NCI-H128 (cell line): ENCODE measurements around the gene SUFU.
"Not testable (repeated sequence)": the region's sequence is repeated elsewhere in the genome, so short reads cannot be mapped to it uniquely, and the experiment has no call there.

Source experiments
- DNase-seq: peaks from one replicate; lab custom pipeline; 2025; ENCODE audit not compliant: unreplicated experiment; lab: John Stamatoyannopoulos, UW

The SUFU gene

GRCh38 chr10:102511583-102512274 lies 8.0 kb downstream of the SUFU start:
- no peak for DNase-seq

DNA sequence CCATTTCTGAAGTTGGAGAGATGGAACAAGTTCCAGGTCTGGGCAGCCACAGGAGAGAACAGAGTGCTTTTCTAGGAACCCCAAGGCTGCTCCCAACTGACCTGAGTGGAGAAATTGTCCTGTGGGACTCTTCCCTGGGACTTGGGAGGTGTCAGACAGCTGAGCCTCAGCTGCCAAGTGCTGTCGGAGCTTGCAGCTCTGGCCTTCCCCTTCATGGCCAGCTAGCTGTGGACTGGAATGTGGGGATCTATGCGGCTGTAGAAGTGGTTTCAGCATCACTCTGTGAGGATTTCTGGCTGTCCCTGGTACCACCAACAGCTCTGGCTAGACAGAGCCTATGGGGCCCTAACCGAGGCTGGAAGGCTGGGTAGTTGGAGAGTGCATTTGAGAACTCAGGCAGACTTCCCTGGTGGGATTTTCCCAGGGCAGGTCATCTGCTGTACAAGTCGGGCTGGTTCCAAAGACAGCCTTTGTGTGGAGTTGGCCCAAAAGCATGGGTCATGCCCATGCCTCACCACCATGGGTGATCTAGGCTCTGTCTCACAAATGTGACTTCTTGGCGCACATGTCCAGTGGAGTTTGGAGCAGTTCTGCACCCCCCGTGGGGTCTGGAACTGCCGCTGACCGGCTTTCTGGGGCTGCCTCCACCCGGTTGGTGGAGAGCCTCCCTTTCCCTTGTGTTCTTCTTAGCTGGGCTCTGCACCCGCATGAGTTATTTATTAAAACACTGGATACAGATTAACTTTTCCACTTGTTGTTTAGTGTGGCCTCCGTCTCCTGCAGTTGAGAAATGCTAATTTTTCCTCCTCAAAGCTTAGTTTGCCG lies 10.9 kb downstream of the SUFU start:
- no peak for DNase-seq

GRCh38 chr10:102515724-102516123 lies 12.0 kb downstream of the SUFU start:
- no peak for DNase-seq

DNA sequence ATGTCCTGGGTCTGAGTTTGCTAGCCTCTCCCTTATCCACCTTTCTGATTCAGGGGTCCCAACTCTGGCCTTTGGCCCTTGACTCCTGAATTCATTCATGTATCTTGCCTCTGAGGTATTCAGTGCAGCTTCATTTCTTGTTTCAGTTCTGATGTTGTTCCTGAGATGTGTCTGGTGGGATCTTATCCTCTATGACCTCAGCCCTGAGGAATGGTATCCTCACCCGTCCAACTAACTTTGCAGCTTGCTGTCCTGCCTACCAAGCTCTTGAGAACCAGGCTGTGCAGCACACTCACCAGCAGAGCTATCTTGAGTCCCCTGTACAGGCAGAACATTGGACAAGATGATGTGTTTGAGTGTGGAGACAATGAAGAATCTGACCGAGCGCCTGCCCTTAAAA lies 13.8 kb downstream of the SUFU start:
- DNase-seq: no peak

- DNase-seq: no peak
These were observed 15.6 kb downstream of the SUFU start for GRCh38 chr10:102519246-102519825.

- no peak for DNase-seq
These were observed 19.1 kb downstream of the SUFU start for GRCh38 chr10:102522874-102523249.

- DNase-seq: no peak
These were observed 19.7 kb downstream of the SUFU start for GRCh38 chr10:102523250-102524029.

DNA sequence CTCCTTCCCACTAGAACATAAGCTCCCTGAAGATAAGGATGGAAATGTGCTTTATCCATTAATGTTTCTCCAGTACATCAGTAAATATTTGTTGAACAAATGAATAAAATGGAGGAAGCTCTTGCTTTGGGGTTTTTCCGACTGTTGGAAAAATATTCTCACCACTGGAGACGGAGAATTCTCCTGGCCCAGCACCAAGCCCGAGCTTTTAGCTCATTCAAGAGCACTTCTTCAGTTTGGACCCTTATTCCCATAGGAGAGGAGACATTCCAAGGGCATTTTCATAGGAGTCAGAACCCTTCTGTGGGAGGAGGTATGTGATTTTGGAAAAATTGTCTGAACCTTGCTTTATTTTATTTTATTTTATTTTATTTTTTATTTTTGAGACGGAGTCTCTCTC lies 21.0 kb downstream of the SUFU start:
- no peak for DNase-seq

DNA sequence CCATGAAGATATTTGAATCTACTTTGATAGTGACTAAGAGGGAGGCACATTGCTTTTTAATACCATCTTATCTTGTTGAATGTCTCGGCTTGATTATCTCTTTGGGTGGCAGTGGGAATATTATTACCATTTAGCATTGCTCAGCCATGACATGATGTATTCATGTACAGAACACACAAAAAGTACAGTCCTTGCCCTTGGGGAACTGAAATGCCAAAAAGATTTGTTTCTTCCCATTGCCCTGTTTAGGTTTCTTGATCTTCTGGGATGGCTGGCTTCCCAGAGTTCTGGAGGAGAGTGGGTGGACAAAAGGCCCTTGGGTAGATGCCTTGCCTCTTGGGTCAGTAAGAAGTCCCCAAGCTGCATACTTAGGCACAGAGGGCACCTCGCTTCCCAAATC lies 23.8 kb downstream of the SUFU start:
- DNase-seq: no peak

DNA sequence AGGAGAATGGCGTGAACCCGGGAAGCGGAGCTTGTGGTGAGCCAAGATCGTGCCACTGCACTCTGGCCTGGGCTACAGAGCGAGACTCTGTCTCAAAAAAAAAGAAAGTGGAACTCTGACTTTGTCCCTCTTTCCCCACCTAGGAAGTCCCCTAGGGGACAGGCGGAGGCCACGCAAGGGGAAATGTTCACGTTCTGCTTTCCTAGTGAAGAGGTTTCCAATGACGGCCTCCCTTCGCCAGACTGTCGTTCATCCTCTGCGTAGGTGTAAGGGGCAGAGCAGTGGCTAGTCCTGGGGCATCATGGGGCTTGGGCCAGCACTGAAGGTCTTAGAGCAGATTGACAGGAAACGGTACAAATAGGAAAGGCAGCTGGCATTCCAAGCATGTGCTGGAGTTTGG lies 30.6 kb downstream of the SUFU start:
- no peak for DNase-seq

DNA sequence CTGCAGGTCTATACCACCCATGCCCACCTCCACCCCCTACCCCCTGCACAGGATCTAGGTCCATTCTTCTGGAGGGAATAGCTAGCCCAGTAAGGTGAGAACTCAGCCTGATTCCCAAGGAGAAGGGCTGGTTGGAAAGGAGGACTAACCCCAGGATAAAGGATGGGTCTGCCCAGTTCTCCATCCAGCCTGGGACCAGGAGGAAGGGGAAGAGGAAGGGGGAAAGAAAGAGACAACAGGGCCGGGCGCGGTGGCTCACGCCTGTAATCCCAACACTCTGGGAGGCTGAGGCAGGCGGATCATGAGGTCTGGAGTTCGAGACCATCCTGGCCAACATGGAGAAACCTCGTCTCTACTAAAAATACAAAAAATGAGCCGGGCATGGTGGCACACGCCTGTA lies 31.2 kb downstream of the SUFU start:
- DNase-seq: not testable (repeated sequence)

DNA sequence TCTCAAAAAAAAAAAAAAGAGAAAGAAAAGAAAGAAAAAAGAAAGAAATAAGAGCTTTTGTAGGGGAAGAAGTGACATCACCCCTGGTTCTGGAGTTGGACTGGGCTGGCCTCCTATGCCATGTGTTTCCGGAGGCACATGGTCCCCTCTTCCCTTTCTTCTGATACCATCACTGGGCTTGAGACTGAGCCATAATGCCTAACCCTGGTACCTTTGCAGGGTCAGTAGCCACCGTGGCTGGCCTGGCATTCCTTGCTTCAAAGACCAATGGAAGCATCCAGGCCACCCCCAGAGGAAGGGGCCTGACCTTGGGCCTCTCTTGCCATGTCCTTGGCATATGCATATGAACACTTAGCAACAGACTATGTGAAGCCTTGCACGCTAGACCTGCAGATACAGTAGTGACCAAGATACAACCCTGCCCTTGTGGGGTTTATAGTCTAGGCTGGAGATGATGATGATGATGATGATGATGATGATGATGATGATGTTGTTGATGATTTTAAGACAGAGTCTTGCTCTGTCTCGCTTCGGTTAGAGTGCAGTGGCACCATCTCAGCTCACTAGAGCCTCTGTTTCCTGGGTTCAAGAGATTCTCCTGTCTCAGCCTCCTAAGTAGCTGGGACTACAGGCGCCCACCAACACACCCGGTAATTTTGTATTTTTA lies 31.8 kb downstream of the SUFU start:
- no peak for DNase-seq

GRCh38 chr10:102537367-102537766 lies 33.6 kb downstream of the SUFU start:
- DNase-seq: no peak

DNA sequence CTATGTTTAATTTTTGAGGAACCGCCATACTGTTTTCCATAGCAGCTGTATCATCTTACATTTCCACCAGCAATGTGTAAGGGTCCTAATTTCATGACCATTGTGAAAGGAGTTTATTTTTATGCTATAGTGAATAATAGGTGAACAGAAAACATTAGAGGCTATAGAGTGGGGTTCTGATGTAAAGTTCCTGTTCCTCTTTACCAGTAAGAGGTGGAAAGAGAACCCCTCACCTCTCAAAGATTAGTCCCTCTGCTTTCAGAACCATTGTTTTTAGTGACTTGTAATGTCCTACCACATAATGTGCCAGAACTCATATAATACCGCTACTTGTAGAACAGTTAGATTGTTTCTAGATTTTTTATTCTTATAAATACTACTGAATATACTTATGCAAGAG lies 34.2 kb downstream of the SUFU start:
- no peak for DNase-seq

GRCh38 chr10:102538811-102539210 lies 35.0 kb downstream of the SUFU start:
- no peak for DNase-seq

DNA sequence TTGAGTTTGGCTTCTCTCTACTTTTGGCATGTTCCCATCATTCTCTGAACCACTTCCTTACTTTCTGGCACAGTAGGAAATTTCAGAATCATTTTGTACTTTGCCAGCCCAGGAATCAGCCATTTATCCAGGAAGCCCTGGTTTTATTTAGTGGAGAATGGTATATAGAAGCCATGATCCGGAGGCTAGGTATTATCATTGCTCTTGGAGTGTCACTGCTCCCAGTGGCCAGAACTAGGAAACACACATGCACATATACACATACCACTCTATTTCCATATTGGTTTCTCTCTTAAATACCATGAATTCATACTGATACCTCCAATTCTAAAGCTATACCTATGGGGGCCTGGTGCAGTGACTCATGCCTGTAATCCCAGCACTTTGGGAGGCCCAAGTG lies 36.3 kb downstream of the SUFU start:
- DNase-seq: no peak

DNA sequence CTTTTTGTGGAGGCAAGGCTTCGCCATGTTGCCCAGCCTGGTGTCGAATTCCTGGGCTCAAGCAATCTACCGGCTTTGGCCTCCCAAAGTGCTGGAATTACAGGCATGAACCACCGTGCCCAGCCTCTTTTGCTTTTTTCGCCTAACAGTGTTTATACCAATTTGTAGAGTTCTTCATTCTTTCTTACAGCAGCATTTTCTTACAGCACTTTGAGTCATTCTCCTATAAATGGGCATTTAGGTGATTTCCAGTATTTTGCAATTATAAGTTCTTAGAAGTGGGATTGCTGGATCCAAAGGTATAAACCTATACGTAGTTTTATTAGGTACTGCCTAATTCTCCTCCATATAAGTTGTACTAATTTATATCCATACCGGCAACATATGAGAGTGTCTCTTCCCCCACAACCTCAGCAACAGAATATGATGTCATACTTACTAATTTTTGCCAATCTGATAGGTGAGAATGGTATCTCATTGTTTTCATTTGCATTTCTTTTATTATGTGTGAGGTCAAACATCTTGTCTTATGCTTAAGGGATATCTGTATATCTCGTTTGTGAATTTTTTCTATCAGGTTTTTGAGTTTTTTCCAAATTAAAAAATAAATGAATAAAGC lies 39.1 kb downstream of the SUFU start:
- no peak for DNase-seq

- DNase-seq: no peak
These were observed 41.6 kb downstream of the SUFU start for GRCh38 chr10:102545265-102545871.

DNA sequence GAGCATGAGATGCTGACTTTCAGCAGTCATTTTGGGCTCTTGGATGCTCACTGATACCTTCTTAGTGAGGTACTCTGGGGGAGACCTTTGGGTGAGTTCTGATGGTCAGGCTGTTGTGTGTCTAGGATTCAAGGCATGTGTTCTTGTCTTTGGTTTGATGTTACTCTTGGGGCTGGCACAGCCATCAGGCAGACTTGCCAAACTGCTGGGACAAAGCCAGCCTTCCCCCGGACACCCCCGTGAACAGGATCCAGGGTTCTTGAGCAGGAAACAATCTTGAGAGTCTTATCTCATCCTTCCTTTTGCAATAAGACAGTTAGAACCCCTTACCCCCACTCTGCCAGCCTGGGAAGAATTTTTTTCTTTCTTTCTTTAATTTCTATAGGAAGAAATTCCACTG lies 42.2 kb downstream of the SUFU start:
- no peak for DNase-seq
